Activated CD8-positive, alpha-beta T cell treated with anti-CD3 and anti-CD28 coated beads, Interleukin-2, amount 10 ng/mL, durations not matched to agents 7 days and 5 days (primary cell): ENCODE data around the gene KLF5. TPM values are rescaled to one million over a fixed set of nuclear protein-coding genes. Genes with fewer than 3 reads are reported as not detected.
A peak's percentile ranks its signal among the peaks of the same experiment; 100 is the strongest.

Experiments used
- ATAC-seq: fragments of 150-1000 bp; cut with Tn5 transposase; one replicate; pipeline ENCODE4 v1.10.0; 2021; ENCODE audit warnings: moderate library complexity
- CTCF ChIA-PET: fragments of 350-600 bp; sonication (Branson Sonifier 250); formaldehyde crosslinking; loops from one replicate; lab custom pipeline; 2021; ENCODE audit warnings: antibody characterized with exemption; lab: Charles Lee
- POLR2A ChIA-PET: fragments of 350-600 bp; sonication (Branson Sonifier 250); formaldehyde crosslinking; loops from one replicate; lab custom pipeline; 2021; ENCODE audit warnings: antibody characterized with exemption; lab: Charles Lee
- DNase-seq: peaks from one replicate; pipeline ENCODE4 v3.0.0-alpha.2; 2020
- H3K27ac Mint-ChIP-seq: one replicate; pipeline ENCODE4 v1.8.0; 2021; ENCODE audit warnings: mild to moderate bottlenecking, mixed read lengths
- H3K27me3 Mint-ChIP-seq: one replicate; pipeline ENCODE4 v1.8.0; 2021; ENCODE audit warnings: low read depth, mixed read lengths
- H3K36me3 Mint-ChIP-seq: one replicate; pipeline ENCODE4 v1.8.0; 2021; ENCODE audit warnings: low read depth, mixed read lengths
- H3K4me1 Mint-ChIP-seq: one replicate; pipeline ENCODE4 v1.8.0; 2021; ENCODE audit warnings: low read depth, mixed read lengths
- H3K4me3 Mint-ChIP-seq: one replicate; pipeline ENCODE4 v1.8.0; 2021; ENCODE audit warnings: mild to moderate bottlenecking, mixed read lengths
- H3K9me3 Mint-ChIP-seq: one replicate; pipeline ENCODE4 v1.8.0; 2022; ENCODE audit warnings: mixed read lengths; ENCODE audit not compliant: insufficient read depth
- total RNA-seq, 2 experiments: library from RNA; stranded (reverse); gene quantifications; one replicate each; pipeline ENCODE4 v1.2.3, GENCODE V29; 2021

KLF5 gene
- total RNA-seq = 1 to 10 TPM; 5.4 to 7.4 TPM

GRCh38 chr13:73058736-73059459, at the start of gene KLF5:
TSS of gene KLF5 (plus strand) at chr13:73059005. CDS start at chr13:73059328, 323 bp downstream.
- peak; percentile 97 for DNase-seq
- ChIA-PET POLR2A (interaction anchor here (0.5 to 1.2 kb wide), 4 partner anchors 215 to 660 kb away, joined by 3 read pairs; no protein-coding TSS in a partner anchor), CTCF (interaction anchor here (0.8 to 2.5 kb wide), 7 partner anchors 34 to 652 kb away, joined by 3 to 11 read pairs (median 3); no protein-coding TSS in a partner anchor)
- H3K27ac Mint-ChIP-seq = peak within 1 kb of the TSS; percentile 80
- peak within 1 kb of the TSS; percentile 82 for H3K4me3 Mint-ChIP-seq
- peaks cover 23% of the 10 kb centered on the region for H3K4me1 Mint-ChIP-seq
- no peaks in the 10 kb centered on the region for H3K9me3 Mint-ChIP-seq
- H3K36me3 Mint-ChIP-seq = peaks cover 14% of the 10 kb centered on the region
- ATAC-seq = peak; percentile 98
- H3K27me3 Mint-ChIP-seq = peaks cover 35% of the 10 kb centered on the region

DNA sequence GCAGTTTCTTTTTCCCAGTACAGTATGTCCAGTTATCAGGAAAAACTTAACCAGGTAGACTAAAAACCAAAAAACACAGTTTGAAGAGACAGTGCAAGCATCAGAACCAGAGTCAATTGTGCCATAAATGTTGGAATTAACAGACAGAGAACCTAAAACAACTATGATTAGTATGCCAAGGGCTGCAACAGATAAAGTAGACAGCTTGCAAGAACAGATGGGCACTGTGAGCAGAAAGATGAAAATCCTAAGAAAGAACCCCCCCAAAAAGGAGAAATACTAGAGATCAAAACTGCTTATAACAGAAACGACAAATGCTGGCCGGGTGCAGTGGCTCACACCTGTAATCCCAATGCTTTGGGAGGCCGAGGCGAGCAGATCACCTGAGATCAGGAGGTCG, 47.1 kb upstream of the KLF5 start:
- POLR2A ChIA-PET = no interaction called here
- Mint-ChIP-seq H3K27ac (peak overlapping the region; percentile 18), H3K27me3 (no peaks in the 10 kb centered on the region), H3K9me3 (no peaks in the 10 kb centered on the region), H3K4me3 (no peak overlapping the region), H3K36me3 (peaks cover 15% of the 10 kb centered on the region), H3K4me1 (no peaks in the 10 kb centered on the region)
- CTCF ChIA-PET = no interaction called here
- ATAC-seq (no peak), DNase-seq (no peak)

DNA sequence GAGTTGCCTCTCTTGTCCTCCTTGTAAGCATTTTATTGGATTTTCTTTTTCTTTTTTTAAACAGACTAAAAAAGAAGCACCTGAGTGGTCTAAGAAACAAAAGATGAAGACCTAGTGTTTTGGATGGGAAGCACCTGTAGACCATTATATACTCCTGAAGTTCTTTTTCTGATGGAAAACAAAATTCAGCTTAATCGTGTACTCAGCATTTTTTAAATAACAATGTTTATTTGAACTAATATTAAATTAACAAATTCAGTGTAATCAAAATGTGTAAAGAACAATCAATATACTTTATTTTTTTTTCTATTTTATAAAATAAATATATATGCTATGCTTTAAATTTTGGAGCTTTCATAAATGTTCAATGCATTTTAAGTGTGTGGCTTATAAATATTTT, 43.0 kb upstream of the KLF5 start:
- H3K4me1 Mint-ChIP-seq = no peaks in the 10 kb centered on the region
- H3K4me3 Mint-ChIP-seq = no peak overlapping the region
- CTCF ChIA-PET = no interaction called here
- peaks cover 16% of the 10 kb centered on the region for H3K36me3 Mint-ChIP-seq
- no peaks in the 10 kb centered on the region for H3K9me3 Mint-ChIP-seq
- no peaks in the 10 kb centered on the region for H3K27me3 Mint-ChIP-seq
- ATAC-seq (no peak), DNase-seq (no peak)
- POLR2A ChIA-PET = no interaction called here
- no peak overlapping the region for H3K27ac Mint-ChIP-seq

- no peak overlapping the region for H3K27ac Mint-ChIP-seq
- POLR2A ChIA-PET = no interaction called here
- no peaks in the 10 kb centered on the region for H3K9me3 Mint-ChIP-seq
- H3K27me3 Mint-ChIP-seq = no peaks in the 10 kb centered on the region
- DNase-seq (no peak), ATAC-seq (no peak)
- CTCF ChIA-PET = no interaction called here
- no peaks in the 10 kb centered on the region for H3K4me1 Mint-ChIP-seq
- peaks cover 10% of the 10 kb centered on the region for H3K36me3 Mint-ChIP-seq
- no peak overlapping the region for H3K4me3 Mint-ChIP-seq
These were observed 40.5 kb upstream of the KLF5 start for GRCh38 chr13:73018336-73018735.

GRCh38 chr13:73025217-73026012, 33.4 kb upstream of the KLF5 start:
- POLR2A ChIA-PET = no interaction called here
- no peak overlapping the region for H3K4me3 Mint-ChIP-seq
- H3K36me3 Mint-ChIP-seq = peaks cover 5% of the 10 kb centered on the region
- no peaks in the 10 kb centered on the region for H3K9me3 Mint-ChIP-seq
- DNase-seq = no peak
- H3K27me3 Mint-ChIP-seq = no peaks in the 10 kb centered on the region
- CTCF ChIA-PET = interaction anchor here (1.1 kb wide), 1 partner anchor 34 kb away, joined by 3 read pairs; the partner anchor contains the start of gene KLF5
- ATAC-seq = no peak
- no peak overlapping the region for H3K27ac Mint-ChIP-seq
- peaks cover 3% of the 10 kb centered on the region for H3K4me1 Mint-ChIP-seq

- Mint-ChIP-seq H3K9me3 (no peaks in the 10 kb centered on the region), H3K27ac (no peak overlapping the region), H3K4me1 (no peaks in the 10 kb centered on the region), H3K4me3 (no peak overlapping the region), H3K27me3 (peaks cover 2% of the 10 kb centered on the region), H3K36me3 (no peaks in the 10 kb centered on the region)
- CTCF ChIA-PET = no interaction called here
- POLR2A ChIA-PET = no interaction called here
- no peak for ATAC-seq
- DNase-seq = no peak
These were observed 23.9 kb upstream of the KLF5 start for GRCh38 chr13:73034901-73035300.

DNA sequence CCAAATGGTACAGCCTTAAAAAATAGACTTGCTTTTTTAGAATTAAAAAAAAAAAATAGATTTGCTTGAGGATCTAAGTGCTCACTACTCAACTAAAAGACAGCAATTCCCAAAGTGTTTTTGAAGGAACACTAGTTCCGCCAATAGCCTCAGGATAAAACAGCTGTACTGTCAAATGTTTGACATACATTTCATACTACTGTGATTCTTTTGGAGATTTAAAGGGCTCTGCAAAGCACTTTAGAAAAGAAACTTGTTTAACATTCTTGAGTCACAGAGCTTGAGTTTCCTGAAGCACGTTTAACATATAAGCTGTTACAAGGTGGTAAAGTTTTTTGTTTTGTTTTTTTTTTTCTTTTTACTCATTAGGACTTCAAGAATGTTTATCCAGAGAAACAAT, 23.1 kb upstream of the KLF5 start:
- no peaks in the 10 kb centered on the region for H3K36me3 Mint-ChIP-seq
- H3K9me3 Mint-ChIP-seq = no peaks in the 10 kb centered on the region
- peaks cover 2% of the 10 kb centered on the region for H3K27me3 Mint-ChIP-seq
- ChIA-PET POLR2A (no interaction called here), CTCF (interaction anchor here (0.8 kb wide), 1 partner anchor 22 kb away, joined by 3 read pairs; no protein-coding TSS in a partner anchor)
- DNase-seq (no peak), ATAC-seq (no peak)
- no peak overlapping the region for H3K27ac Mint-ChIP-seq
- no peaks in the 10 kb centered on the region for H3K4me1 Mint-ChIP-seq
- no peak overlapping the region for H3K4me3 Mint-ChIP-seq

GRCh38 chr13:73036566-73036965, 22.2 kb upstream of the KLF5 start:
- Mint-ChIP-seq H3K36me3 (no peaks in the 10 kb centered on the region), H3K27ac (no peak overlapping the region), H3K4me3 (no peak overlapping the region), H3K4me1 (no peaks in the 10 kb centered on the region), H3K27me3 (peaks cover 2% of the 10 kb centered on the region), H3K9me3 (no peaks in the 10 kb centered on the region)
- ChIA-PET CTCF (no interaction called here), POLR2A (no interaction called here)
- no peak for ATAC-seq
- DNase-seq = no peak

- POLR2A ChIA-PET = interaction anchor here (0.6 kb wide), 1 partner anchor 386 kb away, joined by 3 read pairs; no protein-coding TSS in a partner anchor
- DNase-seq (no peak), ATAC-seq (no peak)
- CTCF ChIA-PET = no interaction called here
- Mint-ChIP-seq H3K27ac (no peak overlapping the region), H3K4me1 (no peaks in the 10 kb centered on the region), H3K27me3 (peaks cover 2% of the 10 kb centered on the region), H3K9me3 (no peaks in the 10 kb centered on the region), H3K36me3 (no peaks in the 10 kb centered on the region), H3K4me3 (no peak overlapping the region)
These were observed 20.7 kb upstream of the KLF5 start for GRCh38 chr13:73038064-73038463.

DNA sequence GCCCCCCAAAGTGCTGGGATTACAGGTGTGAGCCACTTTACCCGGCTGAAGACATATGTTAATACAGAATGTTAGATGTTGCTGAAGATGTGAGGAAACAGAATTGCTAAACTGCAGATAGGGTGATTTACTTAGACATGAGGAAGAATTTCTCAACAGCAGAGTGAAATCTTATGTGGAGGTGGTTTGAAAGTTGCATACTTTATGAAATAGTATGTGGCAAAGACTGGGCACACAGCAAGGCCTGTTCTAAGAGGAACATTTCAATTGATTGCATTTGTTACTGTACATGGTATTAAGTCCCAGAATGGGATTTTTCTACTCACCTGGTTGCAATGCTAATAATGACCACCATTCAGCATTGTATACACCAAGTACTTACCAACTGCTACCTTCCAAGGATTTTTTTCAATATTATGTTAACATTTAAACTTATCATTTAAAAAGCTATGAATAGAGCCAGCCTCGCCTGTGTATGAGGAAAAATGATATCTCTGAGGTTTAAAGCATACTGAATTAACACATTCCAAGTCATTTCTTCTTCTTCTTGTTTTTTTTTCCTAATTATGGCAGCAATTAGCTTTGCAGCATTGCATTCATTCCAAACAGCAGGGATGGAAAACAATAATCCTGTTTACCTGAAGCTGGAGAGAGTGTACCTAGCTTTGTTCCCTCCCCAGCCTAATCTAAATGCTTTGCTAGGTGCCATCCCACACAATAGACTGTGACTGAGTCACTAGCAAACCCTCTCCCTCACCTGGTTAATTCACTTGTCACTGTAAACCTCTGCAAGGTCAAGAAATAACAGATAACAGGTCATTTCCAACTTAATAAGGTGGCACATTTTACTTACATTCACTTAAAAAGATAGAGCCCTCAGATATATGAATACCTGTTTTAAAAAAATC, 19.4 kb upstream of the KLF5 start:
- CTCF ChIA-PET = no interaction called here
- Mint-ChIP-seq H3K4me3 (no peak overlapping the region), H3K27ac (no peak overlapping the region), H3K9me3 (no peaks in the 10 kb centered on the region), H3K4me1 (no peaks in the 10 kb centered on the region), H3K36me3 (no peaks in the 10 kb centered on the region), H3K27me3 (peaks cover 2% of the 10 kb centered on the region)
- ATAC-seq (no peak), DNase-seq (no peak)
- POLR2A ChIA-PET = no interaction called here

DNA sequence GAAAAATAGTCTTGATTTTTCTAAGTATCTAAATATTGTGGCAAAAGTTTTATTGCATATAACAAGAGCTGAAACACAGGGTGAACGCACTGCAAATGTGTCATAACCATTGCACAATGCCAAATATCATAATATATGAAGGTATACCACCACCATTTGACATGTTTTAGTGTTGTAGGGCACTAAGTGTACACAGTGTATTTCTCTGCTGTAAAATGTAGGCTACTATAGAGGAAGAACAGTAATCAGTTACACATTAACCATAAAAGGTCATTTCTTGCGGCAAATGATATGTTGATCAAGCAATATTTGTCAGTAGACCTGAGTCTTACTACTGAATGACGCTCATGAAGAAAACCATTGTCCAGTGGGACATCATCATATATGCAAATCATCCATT, 18.3 kb upstream of the KLF5 start:
- DNase-seq (no peak), ATAC-seq (no peak)
- POLR2A ChIA-PET = no interaction called here
- no peaks in the 10 kb centered on the region for H3K9me3 Mint-ChIP-seq
- no peaks in the 10 kb centered on the region for H3K4me1 Mint-ChIP-seq
- H3K27ac Mint-ChIP-seq = no peak overlapping the region
- H3K36me3 Mint-ChIP-seq = no peaks in the 10 kb centered on the region
- no peak overlapping the region for H3K4me3 Mint-ChIP-seq
- peaks cover 2% of the 10 kb centered on the region for H3K27me3 Mint-ChIP-seq
- CTCF ChIA-PET = no interaction called here
